GM23338 (cell line): ENCODE results near the gene OTUD6A. TPM values are rescaled to one million over a fixed set of nuclear protein-coding genes. Genes with fewer than 3 reads are reported as not detected.

Experiments
- ATAC-seq: fragments of 200-7000 bp; cut with Tn5 transposase; 3 replicates; pipeline ENCODE4 v1.9.1; 2020
- DNase-seq: peaks from one replicate; pipeline ENCODE4 v3.0.0-alpha.2; 2015; ENCODE audit warnings: low spot score
- H2AFZ ChIP-seq: fragments of 200-600 bp; sonication (generic); 2 replicates; pipeline ENCODE4 v1.8.0; 2016; ENCODE audit warnings: antibody characterized with exemption, mild to moderate bottlenecking, moderate library complexity
- H3F3A ChIP-seq: fragments of 200-600 bp; sonication (generic); replicated peaks from 2 replicates; pipeline ENCODE4 v1.8.0; 2017; ENCODE audit warnings: antibody characterized with exemption, mixed run types, low read depth
- H3K27ac ChIP-seq: fragments of 200-600 bp; sonication (generic); 2 replicates; pipeline ENCODE4 v1.6.1; 2016; ENCODE audit warnings: low read depth
- H3K27me3 ChIP-seq: fragments of 200-600 bp; sonication (generic); 2 replicates; pipeline ENCODE4 v1.8.0; 2016; ENCODE audit warnings: mild to moderate bottlenecking, mixed run types, moderate library complexity; ENCODE audit not compliant: insufficient read depth
- H3K36me3 ChIP-seq: fragments of 200-600 bp; sonication (generic); 2 replicates; pipeline ENCODE4 v1.8.0; 2016; ENCODE audit warnings: mild to moderate bottlenecking; ENCODE audit not compliant: insufficient read depth
- H3K4me1 ChIP-seq: fragments of 200-600 bp; sonication (generic); 2 replicates; pipeline ENCODE4 v1.8.0; 2016; ENCODE audit warnings: mild to moderate bottlenecking, moderate library complexity; ENCODE audit not compliant: insufficient read depth
- H3K4me2 ChIP-seq: fragments of 200-600 bp; sonication (generic); 2 replicates; pipeline ENCODE4 v1.7.1; 2017; ENCODE audit warnings: mixed run types
- H3K4me3 ChIP-seq: fragments of 200-600 bp; sonication (generic); 2 replicates; pipeline ENCODE4 v1.6.1; 2016; ENCODE audit warnings: mixed run types
- H3K79me2 ChIP-seq: fragments of 200-600 bp; sonication (generic); replicated peaks from 2 replicates; pipeline ENCODE4 v1.8.0; 2017; ENCODE audit warnings: mild to moderate bottlenecking; ENCODE audit not compliant: insufficient read depth
- H3K9me2 ChIP-seq: fragments of 200-600 bp; sonication (generic); 2 replicates; pipeline ENCODE4 v1.8.0; 2017; ENCODE audit not compliant: insufficient read depth
- H4K20me1 ChIP-seq: fragments of 200-600 bp; sonication (generic); replicated peaks from 2 replicates; pipeline ENCODE4 v1.8.0; 2017; ENCODE audit warnings: mild to moderate bottlenecking; ENCODE audit not compliant: insufficient read depth
- H3K27ac Mint-ChIP-seq: 2 replicates; pipeline ENCODE4 v1.8.0; 2020; ENCODE audit warnings: inconsistent platforms, mild to moderate bottlenecking, moderate library complexity, mixed read lengths
- H3K27me3 Mint-ChIP-seq: 3 replicates; pipeline ENCODE4 v1.8.0; 2022; ENCODE audit warnings: low read depth, mild to moderate bottlenecking, moderate library complexity, mixed read lengths, inconsistent platforms; ENCODE audit not compliant: insufficient read depth, poor library complexity
- H3K36me3 Mint-ChIP-seq: 3 replicates; pipeline ENCODE4 v1.8.0; 2021; ENCODE audit warnings: low read depth, mild to moderate bottlenecking, inconsistent platforms, moderate library complexity, mixed read lengths
- H3K4me1 Mint-ChIP-seq: 3 replicates; pipeline ENCODE4 v1.8.0; 2020; ENCODE audit warnings: mild to moderate bottlenecking, inconsistent platforms, mixed read lengths
- H3K4me3 Mint-ChIP-seq: 3 replicates; pipeline ENCODE4 v1.8.0; 2021; ENCODE audit warnings: moderate library complexity, mild to moderate bottlenecking, inconsistent platforms, mixed read lengths
- H3K9me3 Mint-ChIP-seq: 3 replicates; pipeline ENCODE4 v1.8.0; 2020; ENCODE audit warnings: moderate library complexity, mild to moderate bottlenecking, inconsistent platforms, mixed read lengths
- CREB1 ChIP-seq: fragments of 250-450 bp; sonication (Bioruptor Pico); IDR thresholded peaks from 2 replicates; pipeline ENCODE4 v1.5.0; 2020; ENCODE audit warnings: low read depth, mild to moderate bottlenecking, moderate library complexity
- CTCF ChIP-seq, 2 experiments: fragments of 200-600 bp in 1 of 2; sonication (generic) in 1 of 2; conservative IDR thresholded peaks; 2 replicates each; pipeline versions ENCODE4 v1.5.1 to v1.6.1; 2016 to 2017; ENCODE audit warnings: antibody characterized with exemption in 2 of 2, low read depth in 2 of 2, mild to moderate bottlenecking in 2 of 2, moderate library complexity in 1 of 2
- ETS1 ChIP-seq: IDR thresholded peaks from 2 replicates; pipeline ENCODE4 v1.6.1; 2016; ENCODE audit warnings: antibody characterized with exemption
- JUNB ChIP-seq: IDR thresholded peaks from one replicate; pipeline ENCODE4 v1.6.1; 2016; ENCODE audit warnings: antibody characterized with exemption; ENCODE audit not compliant: unreplicated experiment
- NANOG ChIP-seq: IDR thresholded peaks from 2 replicates; pipeline ENCODE4 v1.6.1; 2016; ENCODE audit warnings: antibody characterized with exemption, borderline replicate concordance
- POLR2AphosphoS5 ChIP-seq: IDR thresholded peaks from 2 replicates; pipeline ENCODE4 v1.6.1; 2016; ENCODE audit warnings: antibody characterized with exemption, low read depth
- STAT1 ChIP-seq: IDR thresholded peaks from one replicate; pipeline ENCODE4 v1.6.1; 2016; ENCODE audit warnings: antibody characterized with exemption; ENCODE audit not compliant: unreplicated experiment
- ZNF331 ChIP-seq: fragments of 250-450 bp; sonication (Bioruptor Pico); IDR thresholded peaks from 2 replicates; pipeline ENCODE4 v1.5.0; 2020; ENCODE audit warnings: low read depth, mild to moderate bottlenecking, moderate library complexity
- ZNF462 ChIP-seq: fragments of 250-450 bp; sonication (Bioruptor Pico); IDR thresholded peaks from 2 replicates; pipeline ENCODE4 v1.5.0; 2020; ENCODE audit warnings: mild to moderate bottlenecking, moderate library complexity
- long read RNA-seq: library from polyadenylated mRNA; unstranded; transcript quantifications from one replicate; pipeline ENCODE4 v2.0.0, GENCODE V29; 2020; ENCODE audit not compliant: unreplicated experiment
- polyA plus RNA-seq: library from polyadenylated mRNA; unstranded; fragments of >200 nt; fragmentation: Nextera tagmentation; extraction: Ambion mirVana; gene quantifications from 2 replicates; pipeline ENCODE4 v1.2.1, GENCODE V29; 2016
- total RNA-seq: library from RNA; depleted of rRNA; stranded (reverse); fragments of >200 nt; shearing (Covaris generic); gene quantifications from 2 replicates; pipeline ENCODE4 v1.2.3, GENCODE V29; 2014; rRNA removed

OTUD6A gene
- total RNA-seq (0.17 TPM in 1 of 2 replicates, not detected in the other), polyA plus RNA-seq (not detected in 2 replicates)
- long read RNA-seq = 0 reads

GRCh38 chrX:70062076-70062475, at the start of gene OTUD6A:
TSS of gene OTUD6A (plus strand) at chrX:70062457. CDS start at chrX:70062525, 68 bp downstream.
- no peaks in the 10 kb centered on the region for H3K36me3 Mint-ChIP-seq
- Histone ChIP-seq H4K20me1 (no peaks in the 10 kb centered on the region), H2AFZ (no peak within 1 kb of the TSS), H3K36me3 (no peaks in the 10 kb centered on the region), H3K4me3 (no peak within 1 kb of the TSS), H3K4me2 (no peak within 1 kb of the TSS), H3F3A (no peaks in the 10 kb centered on the region), H3K9me2 (no peaks in the 10 kb centered on the region), H3K4me1 (no peaks in the 10 kb centered on the region), H3K27me3 (no peaks in the 10 kb centered on the region), H3K79me2 (no peaks in the 10 kb centered on the region), H3K27ac (no peak within 1 kb of the TSS)
- no peak within 1 kb of the TSS for H3K27ac Mint-ChIP-seq
- TF ChIP-seq POLR2AphosphoS5 = no peak
- TF ChIP-seq JUNB = no peak
- TF ChIP-seq ZNF331 = no peak
- TF ChIP-seq ZNF462 (CRISPR knock-in tag) = no peak
- no peak for TF ChIP-seq CREB1
- no peak for TF ChIP-seq CTCF (conservative IDR thresholded peaks at IDR 0.05; ENCODE audit: low read depth in 2 of 2)
- TF ChIP-seq NANOG = no peak
- TF ChIP-seq STAT1 = no peak
- TF ChIP-seq ETS1 = no peak
- ATAC-seq (no peak), DNase-seq (peak; percentile 21)
- H3K27me3 Mint-ChIP-seq = peaks cover 1% of the 10 kb centered on the region
- H3K4me3 Mint-ChIP-seq = no peak within 1 kb of the TSS
- peaks cover 3% of the 10 kb centered on the region; the same call in 1 of the 3 replicates for H3K4me1 Mint-ChIP-seq
- peaks cover 7% of the 10 kb centered on the region; the same call in 2 of the 3 replicates for H3K9me3 Mint-ChIP-seq
